H1 (cell line): ENCODE data around the gene UTP14A. TPM values are rescaled to one million over a fixed set of nuclear protein-coding genes. Genes with fewer than 3 reads are reported as not detected.

Experiments
- BACH1 ChIP-seq: IDR thresholded peaks from 2 replicates; pipeline ENCODE4 v1.6.1; 2012; ENCODE audit warnings: low read length, improper control_type of control experiment
- CREB1 ChIP-seq: IDR thresholded peaks from 2 replicates; pipeline ENCODE4 v1.6.1; 2012; ENCODE audit warnings: inconsistent platforms
- KDM1A ChIP-seq: fragments of 200-600, 300-600 bp; sonication (generic); IDR thresholded peaks from 2 replicates; pipeline ENCODE4 v1.7.1; 2016; ENCODE audit warnings: mild to moderate bottlenecking, low read length, borderline replicate concordance
- MAX ChIP-seq: IDR thresholded peaks from 2 replicates; pipeline ENCODE4 v1.6.1; 2012; ENCODE audit warnings: inconsistent platforms
- RNF2 ChIP-seq: fragments of 200-900, 300-1000 bp; sonication (generic); IDR thresholded peaks from 2 replicates; pipeline ENCODE4 v1.7.1; 2016; ENCODE audit warnings: borderline replicate concordance, low read depth, mild to moderate bottlenecking, antibody characterized with exemption, low read length; ENCODE audit not compliant: poor library complexity, severe bottlenecking; ENCODE audit errors: missing control alignments
- SIX5 ChIP-seq: IDR thresholded peaks from 2 replicates; pipeline ENCODE4 v1.6.1; 2011; ENCODE audit warnings: mild to moderate bottlenecking, low read depth, low read length
- SRF ChIP-seq: IDR thresholded peaks from 2 replicates; pipeline ENCODE4 v1.6.1; 2011; ENCODE audit warnings: mild to moderate bottlenecking, low read depth, low read length, moderate library complexity
- polyA plus RNA-seq, 7 experiments: library from polyadenylated mRNA; depleted of rRNA in 3 of 7; stranded (reverse) in 5 of 7; unstranded in 2 of 7; fragments of >200 nt in 5 of 7; fragments of 200-250 nt in 2 of 7; gene quantifications; 1 replicate in 5 of 7; 2 replicates in 1 of 7; 4 replicates in 1 of 7; pipeline versions ENCODE4 v1.2.1 to v1.2.3, GENCODE V29; 2011 to 2013; ENCODE audit warnings: missing spikeins in 2 of 7, mixed read lengths in 2 of 7
- total RNA-seq: library from RNA; stranded (reverse); fragmentation: NEBNext Ultra II Directional; extraction: Animal tissue kit (Norgen Biotek cat#: 25700); gene quantifications from 2 replicates; pipeline ENCODE4 v1.2.1, GENCODE V29; 2021
- TF ChIP-seq, protein P1 (sequence below): fragments of 300-600 bp; sonication (generic); IDR thresholded peaks from 2 replicates; pipeline ENCODE4 v1.7.1; 2012; ENCODE audit warnings: low read length, moderate library complexity, mild to moderate bottlenecking, inconsistent platforms; ENCODE audit not compliant: insufficient replicate concordance
- TF ChIP-seq, protein P2 (sequence below), 3 experiments: IDR thresholded peaks; 1 replicate in 2 of 3; 2 replicates in 1 of 3; pipeline versions ENCODE4 v1.5.1 to v1.6.1; 2011; ENCODE audit warnings: low read length in 3 of 3, mild to moderate bottlenecking in 3 of 3, inconsistent platforms in 2 of 3, low read depth in 1 of 3, moderate library complexity in 1 of 3; ENCODE audit not compliant: insufficient read depth in 1 of 3; ENCODE audit errors: control extremely low read depth in 1 of 3

Gene UTP14A
- total and polyA plus RNA-seq, 2 of the 8 experiments (the other 6 are each of a cell fraction or from before 2014, with no cell fraction given): 4.5 to 24.0 TPM

GRCh38 chrX:129956765-129957164 is 50.8 kb downstream of the UTP14A start (continued):
- TF ChIP-seq, protein P1, sequence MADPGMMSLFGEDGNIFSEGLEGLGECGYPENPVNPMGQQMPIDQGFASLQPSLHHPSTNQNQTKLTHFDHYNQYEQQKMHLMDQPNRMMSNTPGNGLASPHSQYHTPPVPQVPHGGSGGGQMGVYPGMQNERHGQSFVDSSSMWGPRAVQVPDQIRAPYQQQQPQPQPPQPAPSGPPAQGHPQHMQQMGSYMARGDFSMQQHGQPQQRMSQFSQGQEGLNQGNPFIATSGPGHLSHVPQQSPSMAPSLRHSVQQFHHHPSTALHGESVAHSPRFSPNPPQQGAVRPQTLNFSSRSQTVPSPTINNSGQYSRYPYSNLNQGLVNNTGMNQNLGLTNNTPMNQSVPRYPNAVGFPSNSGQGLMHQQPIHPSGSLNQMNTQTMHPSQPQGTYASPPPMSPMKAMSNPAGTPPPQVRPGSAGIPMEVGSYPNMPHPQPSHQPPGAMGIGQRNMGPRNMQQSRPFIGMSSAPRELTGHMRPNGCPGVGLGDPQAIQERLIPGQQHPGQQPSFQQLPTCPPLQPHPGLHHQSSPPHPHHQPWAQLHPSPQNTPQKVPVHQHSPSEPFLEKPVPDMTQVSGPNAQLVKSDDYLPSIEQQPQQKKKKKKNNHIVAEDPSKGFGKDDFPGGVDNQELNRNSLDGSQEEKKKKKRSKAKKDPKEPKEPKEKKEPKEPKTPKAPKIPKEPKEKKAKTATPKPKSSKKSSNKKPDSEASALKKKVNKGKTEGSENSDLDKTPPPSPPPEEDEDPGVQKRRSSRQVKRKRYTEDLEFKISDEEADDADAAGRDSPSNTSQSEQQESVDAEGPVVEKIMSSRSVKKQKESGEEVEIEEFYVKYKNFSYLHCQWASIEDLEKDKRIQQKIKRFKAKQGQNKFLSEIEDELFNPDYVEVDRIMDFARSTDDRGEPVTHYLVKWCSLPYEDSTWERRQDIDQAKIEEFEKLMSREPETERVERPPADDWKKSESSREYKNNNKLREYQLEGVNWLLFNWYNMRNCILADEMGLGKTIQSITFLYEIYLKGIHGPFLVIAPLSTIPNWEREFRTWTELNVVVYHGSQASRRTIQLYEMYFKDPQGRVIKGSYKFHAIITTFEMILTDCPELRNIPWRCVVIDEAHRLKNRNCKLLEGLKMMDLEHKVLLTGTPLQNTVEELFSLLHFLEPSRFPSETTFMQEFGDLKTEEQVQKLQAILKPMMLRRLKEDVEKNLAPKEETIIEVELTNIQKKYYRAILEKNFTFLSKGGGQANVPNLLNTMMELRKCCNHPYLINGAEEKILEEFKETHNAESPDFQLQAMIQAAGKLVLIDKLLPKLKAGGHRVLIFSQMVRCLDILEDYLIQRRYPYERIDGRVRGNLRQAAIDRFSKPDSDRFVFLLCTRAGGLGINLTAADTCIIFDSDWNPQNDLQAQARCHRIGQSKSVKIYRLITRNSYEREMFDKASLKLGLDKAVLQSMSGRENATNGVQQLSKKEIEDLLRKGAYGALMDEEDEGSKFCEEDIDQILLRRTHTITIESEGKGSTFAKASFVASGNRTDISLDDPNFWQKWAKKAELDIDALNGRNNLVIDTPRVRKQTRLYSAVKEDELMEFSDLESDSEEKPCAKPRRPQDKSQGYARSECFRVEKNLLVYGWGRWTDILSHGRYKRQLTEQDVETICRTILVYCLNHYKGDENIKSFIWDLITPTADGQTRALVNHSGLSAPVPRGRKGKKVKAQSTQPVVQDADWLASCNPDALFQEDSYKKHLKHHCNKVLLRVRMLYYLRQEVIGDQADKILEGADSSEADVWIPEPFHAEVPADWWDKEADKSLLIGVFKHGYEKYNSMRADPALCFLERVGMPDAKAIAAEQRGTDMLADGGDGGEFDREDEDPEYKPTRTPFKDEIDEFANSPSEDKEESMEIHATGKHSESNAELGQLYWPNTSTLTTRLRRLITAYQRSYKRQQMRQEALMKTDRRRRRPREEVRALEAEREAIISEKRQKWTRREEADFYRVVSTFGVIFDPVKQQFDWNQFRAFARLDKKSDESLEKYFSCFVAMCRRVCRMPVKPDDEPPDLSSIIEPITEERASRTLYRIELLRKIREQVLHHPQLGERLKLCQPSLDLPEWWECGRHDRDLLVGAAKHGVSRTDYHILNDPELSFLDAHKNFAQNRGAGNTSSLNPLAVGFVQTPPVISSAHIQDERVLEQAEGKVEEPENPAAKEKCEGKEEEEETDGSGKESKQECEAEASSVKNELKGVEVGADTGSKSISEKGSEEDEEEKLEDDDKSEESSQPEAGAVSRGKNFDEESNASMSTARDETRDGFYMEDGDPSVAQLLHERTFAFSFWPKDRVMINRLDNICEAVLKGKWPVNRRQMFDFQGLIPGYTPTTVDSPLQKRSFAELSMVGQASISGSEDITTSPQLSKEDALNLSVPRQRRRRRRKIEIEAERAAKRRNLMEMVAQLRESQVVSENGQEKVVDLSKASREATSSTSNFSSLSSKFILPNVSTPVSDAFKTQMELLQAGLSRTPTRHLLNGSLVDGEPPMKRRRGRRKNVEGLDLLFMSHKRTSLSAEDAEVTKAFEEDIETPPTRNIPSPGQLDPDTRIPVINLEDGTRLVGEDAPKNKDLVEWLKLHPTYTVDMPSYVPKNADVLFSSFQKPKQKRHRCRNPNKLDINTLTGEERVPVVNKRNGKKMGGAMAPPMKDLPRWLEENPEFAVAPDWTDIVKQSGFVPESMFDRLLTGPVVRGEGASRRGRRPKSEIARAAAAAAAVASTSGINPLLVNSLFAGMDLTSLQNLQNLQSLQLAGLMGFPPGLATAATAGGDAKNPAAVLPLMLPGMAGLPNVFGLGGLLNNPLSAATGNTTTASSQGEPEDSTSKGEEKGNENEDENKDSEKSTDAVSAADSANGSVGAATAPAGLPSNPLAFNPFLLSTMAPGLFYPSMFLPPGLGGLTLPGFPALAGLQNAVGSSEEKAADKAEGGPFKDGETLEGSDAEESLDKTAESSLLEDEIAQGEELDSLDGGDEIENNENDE: no peak
- TF ChIP-seq SRF: no peak
- TF ChIP-seq SIX5: no peak
- TF ChIP-seq KDM1A: no peak
- no peak for TF ChIP-seq RNF2
- TF ChIP-seq CREB1: no peak
- TF ChIP-seq, protein P2, sequence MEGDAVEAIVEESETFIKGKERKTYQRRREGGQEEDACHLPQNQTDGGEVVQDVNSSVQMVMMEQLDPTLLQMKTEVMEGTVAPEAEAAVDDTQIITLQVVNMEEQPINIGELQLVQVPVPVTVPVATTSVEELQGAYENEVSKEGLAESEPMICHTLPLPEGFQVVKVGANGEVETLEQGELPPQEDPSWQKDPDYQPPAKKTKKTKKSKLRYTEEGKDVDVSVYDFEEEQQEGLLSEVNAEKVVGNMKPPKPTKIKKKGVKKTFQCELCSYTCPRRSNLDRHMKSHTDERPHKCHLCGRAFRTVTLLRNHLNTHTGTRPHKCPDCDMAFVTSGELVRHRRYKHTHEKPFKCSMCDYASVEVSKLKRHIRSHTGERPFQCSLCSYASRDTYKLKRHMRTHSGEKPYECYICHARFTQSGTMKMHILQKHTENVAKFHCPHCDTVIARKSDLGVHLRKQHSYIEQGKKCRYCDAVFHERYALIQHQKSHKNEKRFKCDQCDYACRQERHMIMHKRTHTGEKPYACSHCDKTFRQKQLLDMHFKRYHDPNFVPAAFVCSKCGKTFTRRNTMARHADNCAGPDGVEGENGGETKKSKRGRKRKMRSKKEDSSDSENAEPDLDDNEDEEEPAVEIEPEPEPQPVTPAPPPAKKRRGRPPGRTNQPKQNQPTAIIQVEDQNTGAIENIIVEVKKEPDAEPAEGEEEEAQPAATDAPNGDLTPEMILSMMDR (IDR thresholded peaks at IDR 0.05; ENCODE audit: control extremely low read depth in 1 of 3, insufficient read depth in 1 of 3, low read depth in 1 of 3, low read length in 3 of 3): no peak
- TF ChIP-seq MAX: no peak
- TF ChIP-seq BACH1: no peak
